ENCODE results near the gene DIPK1B.
A peak's percentile ranks its signal among the peaks of the same experiment; 100 is the strongest.

The DIPK1B gene

DNA sequence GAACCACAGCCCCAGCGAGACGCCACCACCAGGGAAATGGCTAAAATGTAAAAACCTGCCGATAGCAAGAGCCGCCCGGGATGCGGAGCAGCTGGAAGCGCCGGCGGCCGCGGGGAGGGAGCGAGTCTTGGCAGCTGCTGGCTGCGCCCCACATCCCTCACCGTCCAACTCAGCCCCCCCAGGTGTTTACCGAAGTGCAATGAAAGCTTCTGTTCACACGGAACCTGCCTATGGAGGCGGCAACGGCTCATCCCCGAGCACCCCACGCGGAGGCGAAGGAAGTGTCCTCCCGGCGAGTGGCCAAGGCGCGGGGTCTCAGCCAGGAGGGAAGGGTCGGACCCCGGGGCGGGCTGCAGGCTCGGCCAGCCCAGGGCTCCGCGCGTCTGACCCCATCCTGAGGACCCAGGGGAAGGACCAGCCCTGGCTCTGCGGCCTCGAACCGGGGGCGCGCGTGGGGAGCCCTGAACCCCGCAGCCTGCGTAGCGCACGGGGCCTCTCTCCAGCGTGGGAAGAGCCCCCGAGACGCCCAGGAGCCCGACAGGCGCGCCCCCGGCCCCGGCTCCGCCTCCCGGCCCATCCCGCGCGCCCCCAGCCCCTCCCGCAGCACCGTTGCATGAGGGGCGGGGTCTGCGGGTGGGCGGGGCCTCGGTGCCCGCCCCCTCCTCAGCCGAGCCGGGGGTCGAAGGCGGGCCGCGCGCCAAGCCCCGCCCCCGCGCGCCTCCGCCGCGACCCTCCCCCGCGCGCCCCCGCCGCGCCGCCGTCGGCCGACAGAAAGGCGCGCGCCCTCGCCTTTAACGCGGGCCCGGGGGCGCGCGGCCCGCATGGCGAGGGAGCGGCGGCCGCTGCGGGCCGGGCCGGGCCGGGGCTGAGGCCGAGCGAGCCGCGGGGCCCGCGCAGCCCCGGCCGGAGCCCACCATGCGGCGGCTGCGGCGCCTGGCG, at the start of gene DIPK1B:
Gene DIPK1B (plus strand): TSS at position 822 of the 939 bp plus-strand sequence. CDS start 94 bp downstream, at position 916.
- CTCF ChIA-PET, result no interaction called here
- POLR2A ChIA-PET, result interaction anchor here (3.4 kb wide), 1 partner anchor 16 kb away, joined by 26 read pairs; no protein-coding TSS in a partner anchor
- DNase-seq (ENCODE audit: extremely low spot score), result peak; percentile 95
- TF ChIP-seq NFRKB (IDR thresholded peaks at IDR 0.05) (no peak), FOXM1 (IDR thresholded peaks at IDR 0.05; ENCODE audit: borderline replicate concordance) (peak; percentile 59)

DNA sequence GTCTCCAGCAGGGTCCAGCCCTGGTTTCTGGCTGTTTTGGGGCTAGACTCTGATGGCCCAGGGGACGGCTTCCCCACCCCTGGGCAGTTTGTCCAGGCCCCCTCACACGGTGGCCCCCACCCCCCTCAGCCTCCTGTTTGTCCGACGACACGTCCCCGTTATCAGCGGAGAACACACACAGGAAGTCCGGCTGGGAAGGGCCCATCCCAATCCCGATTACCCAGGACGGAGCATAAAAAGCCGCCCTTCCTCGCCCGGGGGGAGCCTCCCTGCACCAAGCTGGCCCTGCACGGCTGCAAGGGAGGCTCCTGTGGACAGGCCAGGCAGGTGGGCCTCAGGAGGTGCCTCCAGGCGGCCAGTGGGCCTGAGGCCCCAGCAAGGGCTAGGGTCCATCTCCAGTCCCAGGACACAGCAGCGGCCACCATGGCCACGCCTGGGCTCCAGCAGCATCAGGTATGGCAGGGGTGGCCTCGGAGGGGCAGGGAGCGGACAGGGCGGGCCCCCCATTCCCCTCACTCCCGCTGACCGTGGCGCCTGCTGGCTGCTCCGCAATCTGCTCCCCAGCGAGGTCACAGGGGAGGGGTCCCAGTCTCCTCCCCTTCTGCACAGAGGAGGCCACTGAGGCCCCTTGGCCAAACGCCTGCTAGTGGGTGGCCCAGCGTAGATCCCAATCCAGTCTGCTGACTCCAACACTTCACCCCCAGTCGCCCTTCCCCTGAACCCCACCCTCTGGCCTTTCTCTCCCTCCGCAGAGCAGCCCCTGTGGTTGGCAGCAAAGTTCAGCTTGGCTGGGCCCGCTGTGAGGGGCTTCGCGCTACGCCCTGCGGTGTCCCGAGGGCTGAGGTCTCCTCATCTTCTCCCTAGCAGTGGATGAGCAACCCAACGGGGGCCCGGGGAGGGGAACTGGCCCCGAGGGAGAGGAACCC, 49.5 kb upstream of the DIPK1B start, which contains the start of gene EGFL7:
Gene EGFL7 (plus strand): TSS at position 261 of the 926 bp plus-strand sequence. CDS start 5,367 bp downstream, outside the sequence.
- TF ChIP-seq ARNT (IDR thresholded peaks at IDR 0.05) (no peak), L3MBTL2 (conservative IDR thresholded peaks at IDR 0.05) (no peak), FOXA1 (IDR thresholded peaks at IDR 0.05) (no peak), HDGF (IDR thresholded peaks at IDR 0.05; ENCODE audit: borderline replicate concordance) (no peak), ELF4 (IDR thresholded peaks at IDR 0.05) (no peak), FOXK2 (IDR thresholded peaks at IDR 0.05) (no peak), CTBP1 (IDR thresholded peaks at IDR 0.05; ENCODE audit: borderline replicate concordance) (no peak), BHLHE40 (IDR thresholded peaks at IDR 0.05; ENCODE audit: borderline replicate concordance) (no peak), ZNF384 (IDR thresholded peaks at IDR 0.05) (no peak), SUZ12 (IDR thresholded peaks at IDR 0.05) (no peak), FOXM1 (IDR thresholded peaks at IDR 0.05; ENCODE audit: borderline replicate concordance) (no peak), LEF1 (IDR thresholded peaks at IDR 0.05; ENCODE audit: borderline replicate concordance) (no peak), PKNOX1 (IDR thresholded peaks at IDR 0.05) (no peak), TARDBP (IDR thresholded peaks at IDR 0.05) (no peak), NFRKB (IDR thresholded peaks at IDR 0.05) (no peak), SP1 (IDR thresholded peaks at IDR 0.05) (no peak)
- POLR2A ChIA-PET, result no interaction called here
- CTCF ChIA-PET, result interaction anchor here (1.9 kb wide), 1 partner anchor 9 kb away, joined by 8 read pairs; no protein-coding TSS in a partner anchor
- no peak for DNase-seq (ENCODE audit: extremely low spot score)

DNA sequence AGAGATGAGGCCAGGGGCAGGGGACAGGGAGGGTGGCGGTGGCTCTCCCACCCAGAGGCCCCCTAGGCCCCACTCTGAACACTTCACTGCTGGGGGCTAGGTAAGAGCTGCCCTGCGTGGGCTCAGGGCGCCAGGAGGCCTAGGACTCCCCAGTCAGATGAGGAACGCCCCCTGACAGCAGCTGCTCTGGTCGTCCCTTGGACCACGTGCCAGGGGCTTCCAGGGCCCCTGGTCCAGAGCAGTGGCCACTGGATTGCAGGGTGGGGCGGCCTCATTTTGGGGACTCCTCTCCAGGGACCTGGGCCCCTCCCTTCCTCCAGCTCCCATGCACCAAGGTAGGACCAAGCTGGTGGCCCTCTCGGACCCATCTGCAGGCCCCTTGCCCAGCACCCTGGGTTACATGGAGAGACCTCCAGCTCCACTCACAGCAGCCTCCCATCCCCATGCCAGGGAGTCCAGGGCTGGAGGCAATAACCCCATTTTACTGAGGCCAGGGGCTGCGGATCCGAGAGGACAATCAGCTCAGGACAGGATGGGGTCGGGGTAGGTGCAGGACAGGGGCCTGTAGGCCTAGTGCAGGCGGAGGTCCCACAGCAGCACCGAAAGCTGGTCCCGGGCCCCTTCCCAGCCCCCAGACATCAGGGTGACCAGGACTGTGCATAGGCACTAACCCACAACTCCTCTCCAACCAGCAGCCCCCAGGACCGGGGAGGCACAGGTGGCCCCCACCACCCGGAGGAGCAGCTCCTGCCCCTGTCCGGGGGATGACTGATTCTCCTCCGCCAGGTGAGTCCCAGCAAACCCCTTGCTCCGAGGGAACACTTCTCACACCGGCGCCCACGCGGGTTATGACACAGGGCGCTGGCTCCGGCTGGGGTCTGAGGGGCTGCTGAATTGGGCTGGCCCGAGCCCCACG, 48.1 kb upstream of the DIPK1B start:
- CTCF ChIA-PET, result interaction anchor here (0.9 kb wide), 1 partner anchor 65 kb away, joined by 3 read pairs; no protein-coding TSS in a partner anchor
- POLR2A ChIA-PET, result no interaction called here
- TF ChIP-seq NFRKB (IDR thresholded peaks at IDR 0.05), result no peak
- TF ChIP-seq PKNOX1 (IDR thresholded peaks at IDR 0.05), result no peak
- TF ChIP-seq ZNF384 (IDR thresholded peaks at IDR 0.05), result no peak
- no peak for TF ChIP-seq SP1 (IDR thresholded peaks at IDR 0.05)
- TF ChIP-seq ARNT (IDR thresholded peaks at IDR 0.05), result no peak
- TF ChIP-seq CTBP1 (IDR thresholded peaks at IDR 0.05; ENCODE audit: borderline replicate concordance), result no peak
- no peak for TF ChIP-seq SUZ12 (IDR thresholded peaks at IDR 0.05)
- TF ChIP-seq FOXM1 (IDR thresholded peaks at IDR 0.05; ENCODE audit: borderline replicate concordance), result no peak
- DNase-seq (ENCODE audit: extremely low spot score), result no peak

- peak; percentile 70 for DNase-seq (ENCODE audit: extremely low spot score)
- POLR2A ChIA-PET, result no interaction called here
- TF ChIP-seq TARDBP (IDR thresholded peaks at IDR 0.05) (no peak), SUZ12 (IDR thresholded peaks at IDR 0.05) (no peak), FOXM1 (IDR thresholded peaks at IDR 0.05; ENCODE audit: borderline replicate concordance) (no peak), L3MBTL2 (conservative IDR thresholded peaks at IDR 0.05) (no peak), BHLHE40 (IDR thresholded peaks at IDR 0.05; ENCODE audit: borderline replicate concordance) (no peak), SP1 (IDR thresholded peaks at IDR 0.05) (no peak), ARNT (IDR thresholded peaks at IDR 0.05) (no peak), FOXK2 (IDR thresholded peaks at IDR 0.05) (no peak), FOXA1 (IDR thresholded peaks at IDR 0.05) (no peak), CTBP1 (IDR thresholded peaks at IDR 0.05; ENCODE audit: borderline replicate concordance) (no peak), PKNOX1 (IDR thresholded peaks at IDR 0.05) (no peak), HDGF (IDR thresholded peaks at IDR 0.05; ENCODE audit: borderline replicate concordance) (no peak), ELF4 (IDR thresholded peaks at IDR 0.05) (no peak), LEF1 (IDR thresholded peaks at IDR 0.05; ENCODE audit: borderline replicate concordance) (no peak), ZNF384 (IDR thresholded peaks at IDR 0.05) (no peak), NFRKB (IDR thresholded peaks at IDR 0.05) (no peak)
- CTCF ChIA-PET, result interaction anchor here (1.0 kb wide), 1 partner anchor 23 kb away, joined by 3 read pairs; no protein-coding TSS in a partner anchor
Measured at GRCh38 chr9:136665111-136665703, 47.2 kb upstream of the DIPK1B start.
